GM12878 (cell line): Measurements from ENCODE around the gene KRCC1.

ENCODE experiments used
- BMI1 ChIP-seq: fragments of 450-650 bp; IDR thresholded peaks from 2 replicates; pipeline ENCODE4 v1.6.1; 2016; ENCODE audit warnings: mild to moderate bottlenecking, moderate library complexity, borderline replicate concordance
- CTCF ChIP-seq, 3 experiments: IDR thresholded peaks in 2 of 3; conservative IDR thresholded peaks in 1 of 3; 2 replicates each; pipeline ENCODE4 v1.5.1; 2011; ENCODE audit warnings: low read depth in 3 of 3, low read length in 3 of 3, mild to moderate bottlenecking in 3 of 3, control low read depth in 2 of 3, moderate library complexity in 2 of 3, inconsistent platforms in 1 of 3, mixed read lengths in 1 of 3; ENCODE audit not compliant: control insufficient read depth in 2 of 3, insufficient read depth in 1 of 3; ENCODE audit errors: extremely low read depth in 1 of 3
- ETV6 ChIP-seq, 2 experiments: fragments of 450-650 bp in 1 of 2; IDR thresholded peaks in 1 of 2; conservative IDR thresholded peaks in 1 of 2; 2 replicates each; pipeline ENCODE4 v1.6.1; 2014; ENCODE audit warnings: antibody characterized with exemption in 1 of 2, borderline replicate concordance in 1 of 2, low read depth in 1 of 2, mild to moderate bottlenecking in 1 of 2, moderate library complexity in 1 of 2
- FOXM1 ChIP-seq: IDR thresholded peaks from 2 replicates; pipeline ENCODE4 v1.6.1; 2012; ENCODE audit warnings: low read depth, mild to moderate bottlenecking, inconsistent platforms, low read length, moderate library complexity
- GATAD2B ChIP-seq: fragments of 450-650 bp; conservative IDR thresholded peaks from 2 replicates; pipeline ENCODE4 v1.6.1; 2017; ENCODE audit warnings: low read depth, mild to moderate bottlenecking, moderate library complexity
- MTA2 ChIP-seq: fragments of 450-650 bp; IDR thresholded peaks from 2 replicates; pipeline ENCODE4 v1.6.1; 2016; ENCODE audit warnings: low read depth, mild to moderate bottlenecking, moderate library complexity
- MTA3 ChIP-seq: IDR thresholded peaks from 2 replicates; pipeline ENCODE4 v1.6.1; 2012; ENCODE audit warnings: low read length, inconsistent platforms, borderline replicate concordance
- NFYA ChIP-seq: IDR thresholded peaks from 2 replicates; pipeline ENCODE4 v1.6.1; 2011; ENCODE audit warnings: low read depth, mild to moderate bottlenecking, low read length, improper control_type of control experiment, borderline replicate concordance
- RFX5 ChIP-seq: IDR thresholded peaks from 2 replicates; pipeline ENCODE4 v1.6.1; 2011; ENCODE audit warnings: low read depth, low read length, improper control_type of control experiment
- SIN3A ChIP-seq: IDR thresholded peaks from 2 replicates; pipeline ENCODE4 v1.6.1; 2012; ENCODE audit warnings: low read depth, low read length, improper control_type of control experiment
- TAF1 ChIP-seq: IDR thresholded peaks from 2 replicates; pipeline ENCODE4 v1.6.1; 2011; ENCODE audit warnings: mild to moderate bottlenecking, low read depth, low read length, borderline replicate concordance
- USF2 ChIP-seq: IDR thresholded peaks from 2 replicates; pipeline ENCODE4 v1.6.1; 2011; ENCODE audit warnings: low read depth, low read length, improper control_type of control experiment, borderline replicate concordance

GRCh38 chr2:88027697-88028389, 27.7 kb downstream of the KRCC1 start:
- TF ChIP-seq CTCF (IDR thresholded peaks at IDR 0.05 in 2 of 3, conservative IDR thresholded peaks at IDR 0.05 in 1 of 3; ENCODE audit: control insufficient read depth in 2 of 3, extremely low read depth in 1 of 3, insufficient read depth in 1 of 3, low read depth in 3 of 3, low read length in 3 of 3): no peak
- TF ChIP-seq GATAD2B: no peak
- no peak for TF ChIP-seq TAF1
- TF ChIP-seq RFX5: no peak
- TF ChIP-seq NFYA: no peak
- TF ChIP-seq USF2: no peak
- TF ChIP-seq ETV6 (conservative IDR thresholded peaks at IDR 0.05 in 1 of 2, IDR thresholded peaks at IDR 0.05 in 1 of 2; ENCODE audit: borderline replicate concordance in 1 of 2, low read depth in 1 of 2): no peak
- TF ChIP-seq MTA2: no peak
- TF ChIP-seq MTA3: no peak
- TF ChIP-seq BMI1: no peak
- TF ChIP-seq SIN3A: no peak
- TF ChIP-seq FOXM1: no peak
